IPS-11a (cell line): Measurements from ENCODE around the gene DQX1.
A peak's percentile ranks its signal among the peaks of the same experiment; 100 is the strongest.

Experiments used
- H3K4me3 ChIP-seq: one replicate; pipeline ENCODE4 v1.5.1; 2013; ENCODE audit warnings: low read depth, low read length, control low read depth

Gene DQX1

GRCh38 chr2:74497777-74498499 is 28.1 kb downstream of the DQX1 start:
- peak overlapping the region; percentile 29 for H3K4me3 ChIP-seq

GRCh38 chr2:74496997-74497776 is 28.8 kb downstream of the DQX1 start:
- no peak overlapping the region for H3K4me3 ChIP-seq

- H3K4me3 ChIP-seq: no peak overlapping the region
Observed at GRCh38 chr2:74495440-74495839, 30.6 kb downstream of the DQX1 start.

GRCh38 chr2:74493546-74493945 is 32.5 kb downstream of the DQX1 start:
- no peak overlapping the region for H3K4me3 ChIP-seq

GRCh38 chr2:74491648-74492544 is 34.1 kb downstream of the DQX1 start:
- H3K4me3 ChIP-seq: no peak overlapping the region

GRCh38 chr2:74489906-74490305 is 36.1 kb downstream of the DQX1 start:
- no peak overlapping the region for H3K4me3 ChIP-seq

GRCh38 chr2:74488643-74489481 is 37.2 kb downstream of the DQX1 start:
- H3K4me3 ChIP-seq: no peak overlapping the region

- H3K4me3 ChIP-seq: no peak overlapping the region
Observed at GRCh38 chr2:74486141-74486540, 39.9 kb downstream of the DQX1 start.

GRCh38 chr2:74483675-74484164 is 42.3 kb downstream of the DQX1 start:
- H3K4me3 ChIP-seq: peak overlapping the region; percentile 97

GRCh38 chr2:74482801-74483674 is 43.0 kb downstream of the DQX1 start, which contains the start of the genes CCDC142 and TTC31:
Gene CCDC142 (minus strand): TSS chr2:74482998. CDS start chr2:74482837, 161 bp downstream.
Gene TTC31 (plus strand): TSS chr2:74483081. CDS start chr2:74483096, 15 bp downstream.
- peak within 1 kb of the TSS; percentile 97 for H3K4me3 ChIP-seq

GRCh38 chr2:74481961-74482800 is 43.9 kb downstream of the DQX1 start:
- H3K4me3 ChIP-seq: peak overlapping the region; percentile 97

- peak overlapping the region; percentile 97 for H3K4me3 ChIP-seq
Observed at GRCh38 chr2:74481431-74481830, 44.6 kb downstream of the DQX1 start.

GRCh38 chr2:74474899-74475298 is 51.1 kb downstream of the DQX1 start:
- H3K4me3 ChIP-seq: no peak overlapping the region

GRCh38 chr2:74474481-74474880 is 51.5 kb downstream of the DQX1 start:
- H3K4me3 ChIP-seq: no peak overlapping the region

- peak overlapping the region; percentile 91 for H3K4me3 ChIP-seq
Observed at GRCh38 chr2:74472945-74473258, 53.1 kb downstream of the DQX1 start.

GRCh38 chr2:74472086-74472944 is 53.7 kb downstream of the DQX1 start, which contains the start of gene MRPL53:
Gene MRPL53 (minus strand): TSS chr2:74472680. CDS start chr2:74472660, 20 bp downstream.
- H3K4me3 ChIP-seq: peak within 1 kb of the TSS; percentile 91
